NCI-H1092 treated with DMSO at 0.1 percent for 48 hours (cell line): ENCODE data around the gene OR11L1.

Experiments
- DNase-seq: peaks from one replicate; lab custom pipeline; 2025; lab: John Stamatoyannopoulos, UW

Gene OR11L1

GRCh38 chr1:247841796-247842195 is at the start of gene OR11L1:
TSS of gene OR11L1 (minus strand) at chr1:247841896. CDS start at chr1:247841896, 0 bp downstream.
- DNase-seq, result no peak

- DNase-seq, result no peak
Observed at GRCh38 chr1:247884797-247885413, 43.2 kb upstream of the OR11L1 start.

GRCh38 chr1:247883346-247883745 is 41.6 kb upstream of the OR11L1 start:
- no peak for DNase-seq

GRCh38 chr1:247865416-247865815 is 23.7 kb upstream of the OR11L1 start:
- DNase-seq, result no peak

GRCh38 chr1:247864644-247865043 is 22.9 kb upstream of the OR11L1 start:
- DNase-seq, result no peak

GRCh38 chr1:247862756-247863155 is 21.1 kb upstream of the OR11L1 start:
- no peak for DNase-seq

- DNase-seq, result no peak
Observed at GRCh38 chr1:247857985-247858619, 16.4 kb upstream of the OR11L1 start.

- DNase-seq, result no peak
Observed at GRCh38 chr1:247857069-247857984, 15.6 kb upstream of the OR11L1 start, which contains the start of gene TRIM58. TSS of gene TRIM58 (plus strand) at chr1:247857187. CDS start at chr1:247857247, 60 bp downstream.

GRCh38 chr1:247855911-247856310 is 14.2 kb upstream of the OR11L1 start:
- DNase-seq, result no peak

- no peak for DNase-seq
Observed at GRCh38 chr1:247854899-247855545, 13.3 kb upstream of the OR11L1 start.

- DNase-seq, result no peak
Observed at GRCh38 chr1:247849616-247850015, 7.9 kb upstream of the OR11L1 start.

GRCh38 chr1:247848346-247848745 is 6.7 kb upstream of the OR11L1 start:
- no peak for DNase-seq

- DNase-seq, result no peak
Observed at GRCh38 chr1:247845693-247846017, 4.0 kb upstream of the OR11L1 start.

GRCh38 chr1:247845011-247845692 is 3.5 kb upstream of the OR11L1 start:
- no peak for DNase-seq

- DNase-seq, result no peak
Observed at GRCh38 chr1:247843411-247843810, 1.7 kb upstream of the OR11L1 start.

GRCh38 chr1:247840818-247841217 is 878 bp downstream of the OR11L1 start:
- no peak for DNase-seq

- DNase-seq, result no peak
Observed at GRCh38 chr1:247833601-247834000, 8.1 kb downstream of the OR11L1 start.

GRCh38 chr1:247829656-247830055 is 12.0 kb downstream of the OR11L1 start:
- no peak for DNase-seq

GRCh38 chr1:247825362-247825761 is 16.3 kb downstream of the OR11L1 start:
- no peak for DNase-seq

- no peak for DNase-seq
Observed at GRCh38 chr1:247824023-247824422, 17.7 kb downstream of the OR11L1 start, which contains the start of gene OR14A16. TSS of gene OR14A16 (minus strand) at chr1:247824119. CDS start at chr1:247815729, 8,390 bp downstream.

GRCh38 chr1:247822060-247822459 is 19.6 kb downstream of the OR11L1 start:
- DNase-seq, result no peak

GRCh38 chr1:247812637-247813036 is 29.1 kb downstream of the OR11L1 start:
- no peak for DNase-seq
